Activated effector memory CD4-positive, alpha-beta T cell treated with anti-CD3 and anti-CD28 coated beads, Interleukin-2, amount 50 U/mL, for 16 hours (primary cell): ENCODE data around the gene MCM3AP.
A peak's percentile ranks its signal among the peaks of the same experiment; 100 is the strongest.
"Not testable (repeated sequence)": the region's sequence is repeated elsewhere in the genome, so short reads cannot be mapped to it uniquely, and the experiment has no call there.

Experiments
- DNase-seq: peaks from one replicate; pipeline ENCODE4 v3.0.0-alpha.2; 2020

Gene MCM3AP

DNA sequence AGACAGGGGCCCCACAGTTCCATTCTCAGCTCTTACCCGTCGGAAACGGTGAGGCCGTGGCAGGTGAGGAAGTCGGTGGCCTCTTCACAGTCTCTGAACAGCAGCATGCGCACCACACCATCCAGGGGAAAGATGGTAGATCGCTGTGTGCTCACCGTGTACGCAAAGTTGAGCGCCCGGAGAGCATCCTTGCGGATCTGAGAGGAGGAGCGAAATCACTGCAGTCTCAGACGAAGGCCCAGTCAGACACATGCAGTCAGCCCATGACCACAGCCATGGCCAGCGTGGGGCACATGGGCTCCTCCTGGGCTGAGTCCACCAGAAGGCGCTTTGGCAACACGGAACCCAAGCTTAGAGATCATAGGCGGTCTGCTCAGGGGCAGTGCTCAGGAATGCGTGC lies 18.5 kb downstream of the MCM3AP start:
- no peak for DNase-seq

DNA sequence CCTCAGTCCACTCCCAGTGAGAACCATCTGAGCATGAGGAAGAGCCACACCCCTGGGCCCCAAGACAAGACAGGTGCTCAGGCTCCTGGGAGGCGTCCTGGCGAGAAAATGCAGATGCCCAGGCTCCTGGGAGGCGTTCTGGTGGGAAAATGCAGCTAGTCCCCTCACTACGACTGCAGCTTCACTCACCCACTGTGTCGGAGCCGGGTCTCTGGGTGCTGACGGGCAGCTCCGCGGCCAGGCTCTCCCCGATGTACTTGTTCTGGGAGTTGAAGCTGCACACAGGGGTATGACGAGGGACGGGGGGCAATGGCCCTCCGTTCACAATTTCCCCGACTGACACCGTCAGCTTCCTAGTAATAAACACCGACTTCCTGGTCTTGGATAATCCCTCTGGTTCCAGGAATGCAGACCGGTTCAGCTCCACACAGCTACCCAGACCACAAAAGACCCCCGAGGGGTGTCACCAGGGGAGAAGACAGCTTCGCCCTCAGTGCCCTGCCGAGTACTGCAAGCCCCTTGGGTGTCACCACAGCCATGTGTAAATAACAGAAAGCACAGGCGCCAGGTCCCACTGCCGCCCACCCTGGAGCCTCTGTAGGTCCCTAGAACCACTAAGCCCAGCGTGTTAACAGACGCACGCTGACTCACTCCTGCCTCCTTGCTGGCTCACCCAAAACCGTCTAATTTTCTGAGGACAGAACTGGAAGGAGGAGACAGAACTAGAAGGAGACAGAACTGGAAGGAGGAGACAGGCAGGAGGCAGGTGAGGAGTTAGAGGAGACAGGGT lies 19.5 kb downstream of the MCM3AP start:
- no peak for DNase-seq

DNA sequence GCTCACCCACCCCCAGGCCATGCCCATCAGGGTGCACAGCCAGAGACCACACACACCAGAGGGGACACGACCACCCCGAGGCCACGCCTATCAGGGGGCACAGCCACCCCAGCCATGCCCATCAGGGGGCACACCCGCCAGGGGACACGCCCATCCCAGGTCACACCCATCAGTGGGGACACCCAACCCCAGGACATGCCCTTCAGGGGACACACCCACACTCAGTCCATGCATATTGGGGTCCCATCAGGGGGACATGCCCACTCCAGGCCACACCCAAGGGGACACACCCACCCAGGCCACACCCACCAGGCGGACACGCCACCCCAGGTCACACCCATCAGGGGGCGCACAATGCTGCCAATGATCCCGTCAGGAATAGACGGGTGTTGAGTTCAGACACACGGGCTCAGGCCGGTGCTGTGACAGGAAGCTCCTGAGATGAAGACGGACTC lies 20.7 kb downstream of the MCM3AP start:
- DNase-seq: no peak

DNA sequence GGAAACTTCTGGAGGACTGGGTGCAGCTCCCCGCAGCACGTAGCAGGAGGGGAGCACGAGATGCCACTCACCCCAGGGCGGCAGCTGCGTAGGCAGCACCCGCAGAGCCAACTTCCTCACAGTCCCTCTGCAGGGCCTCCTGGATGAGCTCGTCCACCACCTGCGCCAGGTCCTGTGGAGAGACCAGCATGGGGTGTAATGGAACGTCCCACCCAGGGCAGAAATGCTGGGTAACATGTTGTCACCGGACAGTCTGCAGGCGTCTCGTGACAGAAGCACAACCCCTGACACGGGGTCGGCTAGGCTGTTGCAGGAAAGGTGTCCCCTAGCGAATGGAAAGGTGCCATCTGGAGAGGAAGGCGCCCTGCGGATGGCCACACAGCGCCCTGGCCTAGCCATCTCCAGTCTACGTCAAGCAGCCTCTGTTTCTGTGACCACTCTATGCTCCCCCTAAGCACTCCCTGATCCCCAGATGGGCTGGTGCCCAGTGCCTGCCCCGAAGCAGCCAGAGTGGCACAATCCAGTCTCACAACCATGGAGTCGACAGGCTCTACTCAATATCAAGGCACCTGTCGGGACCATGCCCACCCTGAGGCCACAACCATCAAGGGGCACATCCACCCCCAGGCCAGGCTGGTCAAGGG lies 21.2 kb downstream of the MCM3AP start:
- no peak for DNase-seq

DNA sequence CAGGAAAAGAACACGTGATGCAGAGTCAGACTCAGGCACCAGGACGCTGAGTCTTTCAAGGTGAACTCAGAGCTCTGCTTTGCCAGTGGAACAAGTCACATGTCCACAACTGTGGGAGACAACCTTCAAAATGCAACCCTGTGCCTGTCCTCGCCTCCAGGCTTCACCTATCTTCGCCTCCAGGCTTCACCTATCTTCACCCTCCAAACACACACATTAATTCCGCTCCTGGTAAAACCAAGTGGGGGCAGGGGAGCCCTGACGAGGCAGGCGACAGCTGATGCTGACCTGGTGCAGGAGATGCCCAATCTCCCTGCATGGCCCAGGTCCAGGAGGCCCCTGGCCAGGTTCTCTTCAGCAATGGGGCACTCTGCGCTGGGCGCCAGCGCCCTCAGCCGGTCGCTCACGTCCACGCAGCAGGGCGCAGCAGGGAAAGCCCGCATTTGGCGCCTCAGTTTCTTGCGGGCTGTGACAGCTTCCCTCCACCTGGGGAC lies 28.9 kb downstream of the MCM3AP start:
- no peak for DNase-seq

DNA sequence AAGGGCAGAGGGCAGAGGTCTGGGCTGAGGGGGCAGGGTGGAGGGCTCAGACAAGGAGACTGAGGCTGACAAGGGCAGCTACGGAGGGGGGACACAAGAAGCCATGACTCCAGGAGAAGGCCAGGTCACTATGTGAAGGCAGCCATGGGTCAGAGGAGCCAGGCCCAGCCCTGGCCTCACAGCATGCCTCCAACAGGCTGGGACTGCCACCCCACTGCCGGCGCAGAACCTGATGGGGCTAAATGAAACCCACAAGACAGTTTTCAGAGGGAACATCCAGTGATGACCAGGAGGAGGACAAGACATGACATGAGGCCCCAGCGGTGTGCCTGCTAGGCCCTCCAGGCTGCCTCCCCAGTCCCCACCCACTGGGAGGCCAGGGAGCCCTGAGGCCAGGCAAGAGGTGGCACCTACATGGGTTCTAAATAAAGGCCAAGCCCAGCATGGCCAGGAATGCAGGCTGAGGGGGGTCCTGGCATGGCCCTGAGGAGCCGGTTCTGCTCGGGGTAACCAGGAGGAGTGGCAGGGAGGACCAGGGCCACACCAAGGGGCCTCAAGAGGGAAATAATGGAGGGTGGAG lies 29.6 kb downstream of the MCM3AP start:
- no peak for DNase-seq

DNA sequence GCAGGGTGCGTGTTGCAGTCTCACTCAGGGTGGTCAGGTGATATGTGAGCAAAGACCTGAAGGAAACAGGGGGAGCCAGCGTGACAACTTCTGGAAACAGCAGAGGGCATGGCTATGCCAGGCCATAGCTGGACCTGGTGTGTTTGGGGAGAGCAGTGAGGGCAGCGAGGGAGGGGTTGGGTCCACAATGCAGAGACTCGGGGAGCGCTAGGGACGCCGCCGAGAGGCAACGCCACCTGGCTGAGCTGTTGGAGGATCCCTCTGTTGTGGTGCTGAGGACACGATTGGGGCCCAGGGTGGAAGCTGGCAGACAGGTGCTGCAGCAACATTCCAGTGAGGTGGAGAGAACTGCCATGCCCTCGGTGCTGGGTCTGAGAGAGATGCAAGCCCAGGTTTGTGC lies 30.2 kb downstream of the MCM3AP start:
- no peak for DNase-seq

DNA sequence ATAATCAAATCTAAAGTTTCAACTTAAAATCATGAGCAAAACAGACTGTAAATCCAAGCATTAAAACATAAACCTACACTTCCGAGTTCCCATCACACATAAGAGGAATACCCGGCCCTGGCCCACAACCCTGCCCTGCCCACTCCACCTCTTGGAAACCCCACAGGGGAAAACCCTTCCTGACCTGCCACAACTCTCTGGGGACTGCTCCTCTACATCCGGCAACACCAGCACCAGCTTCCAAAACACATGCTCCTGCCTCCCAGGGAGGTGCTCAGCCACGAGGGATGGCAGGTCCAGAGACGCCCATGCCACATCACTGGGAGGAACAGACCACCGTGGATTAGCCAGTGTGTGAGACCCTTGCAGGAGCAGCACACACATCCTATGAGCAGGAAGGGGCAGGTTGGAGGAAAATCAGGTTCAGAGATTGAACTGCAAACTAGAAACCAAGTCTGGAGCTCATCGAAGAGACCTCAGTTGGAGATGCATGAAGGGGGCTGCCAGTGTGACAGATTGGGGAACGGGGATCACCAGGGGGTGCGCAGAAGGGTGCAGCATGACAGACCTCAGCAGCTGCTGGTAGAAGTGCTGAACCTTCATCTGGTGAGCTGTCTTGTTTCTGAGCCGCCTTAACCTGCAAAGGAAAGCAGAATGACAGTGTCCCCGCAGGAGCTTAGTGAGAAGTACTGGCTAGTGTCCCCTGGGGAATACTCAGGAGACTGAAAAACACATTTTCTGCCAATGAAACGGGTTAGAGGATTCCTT lies 31.0 kb downstream of the MCM3AP start:
- no peak for DNase-seq

DNA sequence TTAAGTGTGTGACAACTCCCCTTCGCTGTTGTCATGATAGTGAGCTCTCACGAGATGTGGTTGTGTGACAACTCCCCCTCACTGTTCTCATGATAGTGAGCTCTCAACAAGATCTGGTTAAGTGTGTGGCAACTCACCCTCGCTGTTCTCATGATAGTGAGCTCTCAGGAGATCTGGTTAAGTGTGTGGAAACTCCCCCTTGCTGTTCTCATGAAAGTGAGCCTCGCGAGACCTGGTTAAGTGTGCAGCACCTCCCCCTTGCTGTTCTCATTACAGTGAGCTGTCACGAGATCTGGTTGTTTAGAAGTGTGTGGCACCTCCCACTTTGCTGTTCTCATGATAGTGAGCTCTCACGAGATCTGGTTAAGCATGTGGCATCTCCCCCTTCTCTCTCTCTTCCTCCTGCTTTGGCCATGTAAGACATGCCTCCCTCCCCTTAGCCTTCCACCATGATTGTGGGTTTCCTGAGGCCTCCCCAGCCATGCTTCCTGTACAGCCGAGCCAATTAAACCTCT lies 31.7 kb downstream of the MCM3AP start:
- DNase-seq: peak; percentile 77

DNA sequence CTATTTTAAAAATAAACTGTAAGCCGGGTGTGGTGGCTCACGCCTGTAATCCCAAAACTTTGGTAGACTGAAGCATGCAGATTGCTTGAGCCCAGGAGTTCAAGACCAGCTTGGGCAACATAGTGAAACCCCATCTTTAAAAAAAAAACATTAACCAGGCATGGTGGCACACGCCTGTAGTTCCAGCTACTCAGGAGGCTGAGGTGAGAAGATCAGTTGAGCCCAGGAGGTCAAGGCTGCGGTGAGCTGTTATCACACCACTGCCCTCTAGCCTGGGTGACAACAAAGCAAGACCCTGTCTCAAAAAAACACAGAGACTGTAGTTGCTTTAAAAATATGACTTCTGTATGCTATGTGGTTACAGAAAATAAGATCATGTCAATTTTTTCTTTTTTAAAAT lies 32.6 kb downstream of the MCM3AP start:
- no peak for DNase-seq

DNA sequence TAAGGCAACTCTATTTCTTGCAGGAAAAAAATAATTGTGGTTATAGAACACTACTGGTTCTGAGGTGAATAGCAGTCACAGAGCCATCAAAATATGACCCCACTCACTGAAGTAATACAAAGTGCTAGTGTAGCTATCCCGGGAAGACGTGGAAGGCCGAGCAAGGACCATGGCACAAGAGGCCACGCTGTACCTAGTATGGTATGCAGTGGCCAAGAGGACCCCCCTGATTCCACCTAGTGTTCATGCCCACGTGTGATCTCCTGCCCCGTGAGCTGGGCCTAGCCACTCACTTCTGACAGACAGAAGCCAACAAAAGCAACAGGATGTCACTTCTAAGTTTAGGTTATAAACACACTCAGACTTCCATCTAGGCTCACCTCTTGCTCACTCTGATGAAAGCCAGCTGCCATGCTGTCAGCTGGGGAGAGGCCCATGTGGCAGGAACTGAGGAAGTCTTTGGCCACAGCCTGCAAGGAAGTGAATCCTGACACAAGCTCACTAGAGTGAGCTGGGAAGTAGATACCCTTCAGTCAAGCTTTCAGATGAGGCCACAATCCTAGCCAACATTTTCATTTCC lies 35.2 kb downstream of the MCM3AP start:
- DNase-seq: no peak

DNA sequence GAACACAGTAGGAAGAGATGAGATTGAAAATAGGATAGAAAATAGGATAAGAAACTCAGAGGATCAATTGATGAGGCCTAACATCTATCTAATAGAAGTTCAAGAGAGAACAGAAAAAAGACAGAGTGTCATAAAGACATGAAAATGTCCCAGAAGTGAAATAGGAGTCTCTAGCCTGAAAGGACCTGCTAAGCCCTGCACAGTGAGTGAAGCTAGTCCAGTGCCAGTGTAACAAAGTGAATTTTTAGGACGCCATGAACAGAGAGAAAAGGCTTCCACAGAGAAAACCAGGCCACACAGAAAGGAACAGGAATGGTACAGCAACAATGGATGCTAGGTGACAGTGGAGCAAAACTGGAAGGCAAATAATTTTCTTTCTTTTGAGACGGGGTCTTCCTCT lies 36.6 kb downstream of the MCM3AP start:
- no peak for DNase-seq

DNA sequence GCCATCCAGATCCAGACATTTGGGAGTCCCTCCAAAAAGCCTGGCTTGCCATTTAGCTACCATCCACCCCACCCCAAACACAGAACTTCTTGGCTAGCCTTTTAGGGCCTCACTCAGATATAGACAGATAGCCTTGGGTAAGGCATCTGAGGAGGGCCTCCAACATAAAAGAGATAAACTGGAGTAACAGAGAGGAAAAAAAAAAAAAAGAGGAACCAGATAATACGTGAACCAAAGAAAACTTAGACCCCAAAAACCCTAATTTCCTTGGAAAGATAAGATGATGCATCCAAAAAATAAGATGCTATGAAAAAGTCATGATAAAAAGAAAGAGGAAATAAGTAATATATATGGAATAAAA lies 37.0 kb downstream of the MCM3AP start:
- no peak for DNase-seq

DNA sequence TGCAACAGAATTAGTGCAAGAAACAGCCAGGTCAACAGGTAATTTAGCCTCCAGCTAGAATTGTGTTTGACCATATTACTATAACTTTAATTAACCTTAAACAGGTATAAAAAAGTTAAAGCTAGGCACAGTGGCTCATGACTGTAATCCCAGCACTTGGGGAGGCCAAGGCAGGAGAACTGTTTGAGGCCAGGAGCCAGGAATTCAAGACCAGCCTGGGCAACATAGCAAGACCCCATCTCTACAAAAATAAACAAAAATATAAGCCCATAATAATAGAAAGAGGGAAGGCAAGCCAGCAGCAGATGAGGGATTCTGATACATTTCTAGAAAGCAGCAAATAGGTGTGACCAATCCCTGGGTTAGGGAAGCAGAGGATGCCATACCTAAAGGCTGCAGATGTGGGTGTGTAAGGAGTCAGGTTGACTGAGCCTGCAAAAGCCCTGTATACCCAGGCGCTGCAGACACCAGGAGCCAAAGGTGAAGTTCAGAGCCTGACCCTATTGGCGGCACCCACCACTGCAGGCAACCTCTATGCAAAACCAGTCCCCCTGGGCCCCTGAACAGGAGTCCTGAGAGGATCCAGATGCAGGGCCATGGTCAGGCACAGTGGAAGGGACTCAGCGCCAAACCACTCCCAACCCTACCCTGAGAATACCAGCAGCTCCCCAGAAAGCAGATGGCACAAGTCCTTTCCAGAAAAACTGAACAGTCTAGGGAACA lies 37.6 kb downstream of the MCM3AP start:
- DNase-seq: no peak

DNA sequence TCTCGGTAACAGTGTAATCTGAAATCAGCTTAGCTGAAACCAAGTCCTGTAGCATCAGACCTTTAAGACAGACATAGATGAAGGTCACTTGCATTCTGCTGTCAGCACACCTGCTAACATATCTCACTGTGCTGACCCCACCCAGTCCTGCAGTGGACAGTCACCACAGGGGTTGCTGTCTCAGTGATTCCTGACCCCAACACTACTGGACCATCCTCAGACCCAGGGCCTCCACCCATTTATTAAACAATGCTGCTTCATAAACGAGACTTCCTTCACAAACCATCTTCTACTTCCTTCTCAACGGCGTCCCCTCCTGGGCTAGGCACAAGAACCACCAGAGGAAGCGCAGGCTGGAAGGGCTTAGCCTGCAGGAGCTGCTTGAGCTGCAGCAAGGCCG lies 39.1 kb downstream of the MCM3AP start:
- DNase-seq: no peak

DNA sequence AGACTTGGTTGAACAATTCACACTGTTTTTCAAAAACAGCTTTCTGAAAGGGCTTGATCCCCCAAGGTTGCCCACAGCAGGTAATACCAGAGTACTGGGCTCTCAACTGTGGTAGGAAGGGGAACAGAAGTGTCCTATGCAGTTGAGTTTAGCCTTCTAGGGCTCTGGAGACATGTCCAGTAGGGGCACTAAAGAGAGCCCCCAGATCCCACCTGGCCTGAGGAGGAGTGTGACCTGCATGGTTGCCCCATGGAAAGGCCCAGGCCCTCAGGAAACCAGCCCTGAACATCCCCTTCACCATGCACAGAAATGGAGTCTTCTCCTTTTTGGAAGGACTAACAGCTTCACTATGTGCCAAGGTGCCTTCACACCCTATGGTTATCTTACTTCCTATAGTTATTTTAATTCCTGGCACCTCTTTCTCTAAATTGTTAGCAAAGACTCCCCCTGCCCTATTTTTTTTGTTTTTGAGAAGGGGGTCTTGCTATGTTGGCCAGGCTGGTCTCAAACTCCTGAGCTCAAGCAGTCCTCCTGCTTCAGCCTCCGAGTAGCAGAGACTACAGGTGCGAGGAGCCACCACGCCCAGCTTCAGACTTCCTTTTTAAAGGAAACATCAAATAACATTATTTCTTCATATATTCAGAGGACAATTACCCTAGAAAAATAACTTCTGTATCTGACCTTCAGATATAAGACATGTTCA lies 40.0 kb downstream of the MCM3AP start:
- DNase-seq: no peak

DNA sequence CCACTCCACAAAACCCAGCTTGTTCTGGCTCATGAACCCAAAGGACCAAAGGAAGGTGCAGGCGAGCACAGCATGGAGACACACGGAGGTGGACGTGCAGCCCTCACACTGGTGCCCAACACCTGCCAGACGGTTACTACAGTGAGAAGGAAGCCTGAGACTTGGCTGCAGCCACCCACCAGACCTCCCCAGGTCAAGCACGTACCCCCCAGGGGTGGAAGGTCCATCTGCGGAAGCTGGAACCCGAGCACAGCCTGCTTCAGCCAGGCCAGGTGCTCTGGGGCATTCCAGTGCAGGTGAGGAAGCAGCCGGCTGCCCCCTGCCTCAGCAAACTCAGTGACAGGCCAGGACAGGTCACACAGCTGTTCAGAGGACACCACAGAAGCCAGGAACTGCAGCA lies 40.8 kb downstream of the MCM3AP start:
- no peak for DNase-seq

DNA sequence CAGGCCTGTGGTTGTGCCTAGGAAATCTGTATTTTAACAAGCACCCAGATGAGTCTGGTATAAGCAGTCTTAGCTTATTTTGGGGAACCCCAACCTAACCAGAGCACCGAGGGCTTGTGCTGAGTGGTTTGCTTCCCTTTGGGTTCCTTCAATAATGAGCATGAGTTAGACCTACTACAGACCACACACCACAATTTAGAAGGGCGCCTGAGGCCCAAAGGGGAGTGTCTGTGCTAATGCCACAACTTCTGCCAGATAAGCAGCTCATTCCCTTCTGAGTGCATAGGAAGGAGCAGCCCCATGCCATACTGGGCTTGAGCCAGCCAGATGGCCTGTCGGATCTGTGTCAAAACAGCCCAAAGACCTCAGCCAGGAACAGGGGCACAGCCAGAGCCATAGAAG lies 41.5 kb downstream of the MCM3AP start:
- DNase-seq: no peak

DNA sequence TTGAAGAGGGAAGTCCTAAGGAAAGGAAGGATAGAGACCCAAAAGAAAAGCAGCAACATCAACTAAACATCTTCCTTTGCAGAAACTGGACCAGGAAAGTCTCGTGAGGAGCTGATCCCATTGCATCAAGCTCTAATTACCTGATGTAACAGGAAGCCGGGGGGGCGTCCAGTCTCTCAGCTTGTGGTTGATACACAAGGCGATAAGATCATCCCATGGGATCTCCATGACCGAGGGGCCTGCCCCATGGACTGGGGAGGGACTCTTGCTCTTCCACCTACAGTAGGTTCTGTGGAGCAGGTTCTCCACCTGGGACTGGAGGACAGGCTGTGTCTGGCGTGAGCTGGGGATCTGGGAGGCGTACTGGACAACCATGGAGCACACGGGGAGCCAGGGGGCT lies 42.1 kb downstream of the MCM3AP start:
- DNase-seq: no peak

DNA sequence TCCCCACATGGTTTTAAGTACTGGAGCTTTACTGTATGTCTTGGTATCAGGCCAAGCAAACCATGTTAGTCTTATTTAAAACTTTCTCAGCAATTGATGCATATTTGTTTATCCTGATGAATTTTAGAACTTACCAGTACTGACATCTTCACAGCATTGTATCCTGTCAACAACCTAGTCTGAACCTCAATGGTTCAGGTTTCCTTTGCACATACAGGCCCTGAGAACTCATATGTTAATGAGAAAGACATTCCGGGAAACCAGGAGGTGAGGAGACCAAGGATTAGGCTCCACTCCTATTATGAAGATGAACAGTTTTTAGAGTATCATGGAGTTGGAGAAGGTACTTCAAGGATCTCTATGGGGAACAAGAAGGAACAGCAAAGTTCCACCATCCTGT lies 43.8 kb downstream of the MCM3AP start:
- not testable (repeated sequence) for DNase-seq

DNA sequence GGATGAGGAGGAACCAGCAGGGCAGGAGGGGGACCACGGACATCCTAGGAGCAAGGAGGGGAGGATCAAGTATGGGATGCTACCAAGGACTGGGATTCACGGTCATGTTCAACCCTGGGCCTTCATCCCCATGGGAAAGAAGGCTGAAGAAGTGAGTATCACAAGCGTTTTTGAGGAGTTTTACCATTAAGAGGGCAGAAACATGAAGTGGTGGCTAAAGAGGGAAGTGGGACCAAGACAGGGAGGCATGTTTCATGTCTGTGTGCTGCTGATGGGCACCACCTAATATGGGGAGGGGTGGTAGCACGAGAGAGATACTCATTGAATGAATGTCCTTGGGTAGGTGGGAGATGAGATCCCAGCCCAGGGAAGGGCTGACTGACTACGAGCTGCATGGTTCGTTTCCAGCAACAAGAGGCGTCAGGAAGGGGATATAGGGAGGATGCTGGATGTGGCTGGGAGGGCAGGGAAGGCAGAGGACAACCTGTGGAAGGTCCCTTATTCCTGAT lies 45.5 kb downstream of the MCM3AP start:
- DNase-seq: no peak
